BLaER1 treated with 17β-estradiol and CSF1 and Interleukin-3, amounts not matched to agents 10 nM and 100 nM (cell line): Measurements from ENCODE around the gene DIPK1B.

ENCODE experiments used
- H3K27ac ChIP-seq, 11 experiments: shearing (Covaris generic); formaldehyde crosslinking; 2 replicates each; pipeline ENCODE4 v1.8.1; 2022
- H3K27me3 ChIP-seq, 11 experiments: shearing (Covaris generic); formaldehyde crosslinking; 2 replicates each; pipeline ENCODE4 v1.8.1; 2022
- H3K36me3 ChIP-seq, 11 experiments: shearing (Covaris generic); formaldehyde crosslinking; 2 replicates each; pipeline ENCODE4 v1.8.1; 2022
- H3K4me1 ChIP-seq, 10 experiments: shearing (Covaris generic); formaldehyde crosslinking; 2 replicates each; pipeline ENCODE4 v1.8.1; 2022
- H3K4me2 ChIP-seq, 11 experiments: shearing (Covaris generic); formaldehyde crosslinking; 2 replicates each; pipeline ENCODE4 v1.8.1; 2022
- H3K4me3 ChIP-seq, 10 experiments: shearing (Covaris generic); formaldehyde crosslinking; 2 replicates each; pipeline ENCODE4 v1.8.1; 2022
- H3K9ac ChIP-seq, 11 experiments: shearing (Covaris generic); formaldehyde crosslinking; 2 replicates each; pipeline ENCODE4 v1.8.1; 2022
- H3K9me3 ChIP-seq, 11 experiments: shearing (Covaris generic); formaldehyde crosslinking; replicated peaks in 1 of 11; 2 replicates each; pipeline ENCODE4 v1.8.1; 2022
- H4K20me1 ChIP-seq, 11 experiments: shearing (Covaris generic); formaldehyde crosslinking; 2 replicates each; pipeline ENCODE4 v1.8.1; 2022
- Cebpa-rat ChIP-seq, 11 experiments: shearing (Covaris generic); IDR thresholded peaks; 2 replicates each; pipeline ENCODE4 v1.8.1; 2022

The DIPK1B gene

DNA sequence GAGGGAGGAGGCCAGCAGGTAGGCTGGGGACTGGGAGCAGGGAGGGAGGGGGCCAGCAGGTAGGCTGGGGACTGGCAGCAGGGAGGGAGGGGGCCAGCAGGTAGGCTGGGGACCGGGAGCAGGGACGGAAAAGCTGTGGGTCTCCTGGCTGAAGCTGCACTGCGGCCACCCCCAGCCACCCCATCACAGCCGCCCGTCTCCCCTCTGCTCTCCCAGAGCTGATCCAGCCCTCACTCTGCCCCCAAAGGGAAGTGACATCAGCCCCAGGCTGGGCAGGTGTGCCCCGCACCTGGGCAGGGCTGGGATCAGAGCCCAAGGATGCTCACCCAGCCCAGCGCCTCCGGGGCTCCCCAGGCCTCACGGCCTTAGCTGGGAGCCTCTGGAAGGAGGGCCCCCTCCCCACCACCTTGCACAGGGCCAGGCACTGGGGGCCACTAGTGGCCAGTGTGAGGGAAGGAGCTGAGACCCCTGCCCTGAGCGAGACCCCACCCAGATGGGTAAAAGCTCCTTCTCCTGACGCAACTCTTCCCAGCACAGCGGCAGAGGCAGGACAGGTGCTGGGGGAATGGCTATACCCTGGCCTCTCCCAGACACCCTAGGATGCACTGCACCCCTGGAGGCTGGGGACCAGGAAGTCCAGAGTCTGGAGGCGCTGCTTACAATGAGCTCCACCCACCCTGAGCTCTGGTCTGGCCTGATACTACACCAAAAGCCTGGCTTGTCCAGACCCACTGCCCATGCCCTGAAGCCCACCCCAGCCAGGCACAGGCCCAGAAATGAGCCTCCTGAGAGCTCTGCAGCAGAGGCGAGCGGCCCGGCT, 36.7 kb upstream of the DIPK1B start:
- peaks cover 52 to 100% (median 81%) of the 10 kb centered on the region in 11 experiments for H4K20me1 ChIP-seq
- H3K4me1 ChIP-seq: peaks cover 53 to 88% (median 81%) of the 10 kb centered on the region in 10 experiments
- TF ChIP-seq Cebpa-rat (IDR thresholded peaks at IDR 0.05): no peak
- no peak overlapping the region for H3K4me3 ChIP-seq
- H3K27ac ChIP-seq: peak overlapping the region in 1 of 11 experiments; percentile 6; a peak in 1 of 22 replicates
- peak overlapping the region in 5 of 11 experiments; percentile 19 to 55 (median 30); a peak in 7 of 22 replicates for H3K4me2 ChIP-seq
- H3K36me3 ChIP-seq: peaks cover 28 to 62% (median 41%) of the 10 kb centered on the region in 11 experiments
- H3K9me3 ChIP-seq: no peaks in the 10 kb centered on the region
- peak overlapping the region in 3 of 11 experiments; percentile 3 to 30 (median 22); a peak in 5 of 22 replicates for H3K9ac ChIP-seq
- no peaks in the 10 kb centered on the region for H3K27me3 ChIP-seq

DNA sequence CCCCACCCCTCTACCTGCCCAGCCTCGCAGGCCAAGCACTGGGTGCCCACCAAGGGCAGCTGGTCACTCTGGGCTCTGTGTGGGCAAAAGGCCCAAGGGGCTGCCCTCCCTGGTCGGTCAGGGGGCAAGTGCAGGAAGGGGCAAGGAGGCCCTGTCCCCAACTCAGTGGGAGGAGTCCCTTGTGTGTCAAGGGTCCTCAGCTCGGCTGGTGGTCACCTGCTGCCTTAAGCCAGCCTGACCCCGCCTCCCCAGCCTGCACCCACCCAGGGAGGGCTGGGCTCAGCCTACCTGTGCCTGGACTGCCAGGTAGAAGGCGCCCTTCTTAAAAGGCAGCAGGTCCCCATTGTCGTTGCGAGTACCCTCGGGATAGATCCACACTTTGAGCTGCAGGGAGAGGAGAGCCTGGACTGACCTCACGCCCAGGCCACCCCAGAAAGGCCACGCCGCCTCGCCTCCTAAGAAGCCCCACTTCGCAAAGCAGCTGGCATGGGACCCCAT, 36.0 kb upstream of the DIPK1B start:
- peaks cover 50 to 100% (median 83%) of the 10 kb centered on the region in 11 experiments for H4K20me1 ChIP-seq
- no peak for TF ChIP-seq Cebpa-rat (IDR thresholded peaks at IDR 0.05)

DNA sequence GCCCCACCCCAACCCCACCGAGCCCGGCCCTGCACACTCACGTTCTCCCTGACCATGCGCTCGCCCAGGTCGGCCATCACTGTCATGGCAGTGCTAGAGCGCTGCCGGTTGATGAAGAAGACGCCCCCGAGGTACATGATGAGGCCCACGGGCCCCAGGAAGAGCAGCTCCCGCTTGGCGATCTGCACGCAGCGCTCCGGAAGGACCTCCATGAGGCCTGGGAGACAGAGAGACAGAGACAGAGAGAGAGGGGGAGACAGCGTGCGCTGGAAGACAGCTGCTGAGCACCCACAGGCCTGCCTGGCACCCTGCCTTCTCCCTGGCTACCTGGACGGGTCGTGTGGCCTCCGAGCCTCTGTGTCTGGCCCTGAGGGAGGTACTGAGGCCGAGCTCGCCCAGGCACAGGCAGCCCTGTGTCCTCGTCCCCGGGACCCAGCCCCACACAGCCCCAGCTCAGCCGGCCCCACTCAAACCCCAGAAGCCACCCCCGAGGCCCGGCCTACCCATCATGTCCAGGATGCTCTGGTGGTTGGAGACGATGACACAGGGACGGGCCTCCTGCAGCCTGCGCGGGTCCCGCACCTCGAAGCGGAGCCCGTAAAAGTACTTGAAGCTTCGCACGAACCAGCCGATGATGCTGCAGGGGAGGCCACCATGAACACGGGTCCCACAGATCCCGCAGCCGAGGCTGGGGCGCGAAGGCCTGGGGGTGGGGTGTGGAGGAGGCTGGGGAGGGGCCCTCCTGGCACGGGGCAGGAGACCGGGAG, 35.3 kb upstream of the DIPK1B start:
- Histone ChIP-seq H3K4me3 (no peak overlapping the region), H3K4me1 (peaks cover 55 to 88% (median 81%) of the 10 kb centered on the region in 10 experiments), H4K20me1 (peaks cover 48 to 100% (median 83%) of the 10 kb centered on the region in 11 experiments), H3K27me3 (no peaks in the 10 kb centered on the region), H3K9ac (peak overlapping the region in 6 of 11 experiments; percentile 66 to 79 (median 76); a peak in 6 of 22 replicates), H3K9me3 (no peaks in the 10 kb centered on the region), H3K36me3 (peaks cover 28 to 75% (median 52%) of the 10 kb centered on the region in 11 experiments), H3K27ac (peak overlapping the region in 6 of 11 experiments; percentile 64 to 89 (median 84); a peak in 9 of 22 replicates), H3K4me2 (0 out of 22 replicates have a peak overlapping the region, but pooled peaks of 1 of the 11 experiments have one; percentile 87)
- TF ChIP-seq Cebpa-rat (IDR thresholded peaks at IDR 0.05): no peak

More for the DNA sequence above, 36.0 kb upstream of the DIPK1B start:
- H3K27ac ChIP-seq: peak overlapping the region in 1 of 11 experiments; percentile 6; a peak in 2 of 22 replicates
- peak overlapping the region in 5 of 11 experiments; percentile 19 to 55 (median 30); a peak in 5 of 22 replicates for H3K4me2 ChIP-seq
- H3K9ac ChIP-seq: peak overlapping the region in 3 of 11 experiments; percentile 3 to 30 (median 22); a peak in 5 of 22 replicates
- peaks cover 55 to 88% (median 81%) of the 10 kb centered on the region in 10 experiments for H3K4me1 ChIP-seq
- no peak overlapping the region for H3K4me3 ChIP-seq
- peaks cover 28 to 69% (median 47%) of the 10 kb centered on the region in 11 experiments for H3K36me3 ChIP-seq
- H3K27me3 ChIP-seq: no peaks in the 10 kb centered on the region
- H3K9me3 ChIP-seq: no peaks in the 10 kb centered on the region

DNA sequence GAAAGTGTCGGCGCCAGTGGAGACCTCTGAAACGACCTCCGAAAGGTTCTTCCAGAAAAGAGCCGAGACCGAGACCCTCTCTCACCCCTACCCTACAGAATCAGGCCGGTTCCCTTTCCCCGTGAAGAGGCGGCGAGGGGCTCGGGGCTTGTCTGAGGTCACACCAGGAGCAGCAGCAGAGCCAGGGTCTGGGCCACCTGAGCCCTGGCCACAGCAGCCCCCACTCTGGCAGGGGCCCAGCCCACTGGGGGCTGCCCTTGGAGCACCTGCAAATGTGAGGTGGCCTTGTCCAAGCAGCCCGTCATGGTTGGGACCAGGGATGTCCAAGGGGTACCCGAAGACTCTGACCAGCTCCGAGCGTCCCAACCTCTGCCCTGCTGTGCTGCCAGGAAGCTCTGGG, 34.3 kb upstream of the DIPK1B start:
- no peaks in the 10 kb centered on the region for H3K9me3 ChIP-seq
- H3K4me3 ChIP-seq: no peak overlapping the region
- H3K27me3 ChIP-seq: no peaks in the 10 kb centered on the region
- H4K20me1 ChIP-seq: peaks cover 46 to 100% (median 84%) of the 10 kb centered on the region in 11 experiments
- H3K4me2 ChIP-seq: peak overlapping the region; percentile 86 to 99 (median 93)
- H3K4me1 ChIP-seq: peaks cover 60 to 89% (median 80%) of the 10 kb centered on the region in 10 experiments
- H3K9ac ChIP-seq: peak overlapping the region; percentile 43 to 79 (median 70); a peak in 18 of 22 replicates
- no peak for TF ChIP-seq Cebpa-rat (IDR thresholded peaks at IDR 0.05)
- peak overlapping the region in 10 of 11 experiments; percentile 60 to 89 (median 80); a peak in 18 of 22 replicates for H3K27ac ChIP-seq
- peaks cover 25 to 73% (median 50%) of the 10 kb centered on the region in 11 experiments for H3K36me3 ChIP-seq

DNA sequence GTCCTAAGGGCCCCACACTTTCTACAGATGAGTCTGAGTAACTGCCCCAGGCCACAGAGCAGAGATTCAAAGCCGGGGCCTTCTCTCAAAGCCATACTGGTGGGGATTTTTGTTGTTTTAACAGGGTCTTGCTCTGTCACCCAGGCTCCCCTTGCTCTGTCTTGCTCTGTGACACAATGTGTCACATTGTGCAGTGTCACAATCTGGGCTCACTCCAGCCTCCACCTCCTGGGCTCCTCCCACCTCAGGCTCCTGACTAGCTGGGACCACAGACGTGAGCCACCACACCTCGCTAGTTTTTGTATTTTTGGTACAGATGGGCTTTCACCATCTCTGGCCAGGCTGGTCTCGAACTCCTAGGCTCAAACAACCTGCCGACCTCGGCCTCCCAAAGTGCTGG, 33.7 kb upstream of the DIPK1B start:
- Histone ChIP-seq H3K9me3 (no peaks in the 10 kb centered on the region), H3K36me3 (peaks cover 19 to 73% (median 48%) of the 10 kb centered on the region in 11 experiments), H3K4me3 (peak overlapping the region in 1 of 10 experiments; percentile 23; a peak in 1 of 20 replicates), H3K4me1 (peaks cover 66 to 89% (median 80%) of the 10 kb centered on the region in 10 experiments), H3K4me2 (peak overlapping the region; percentile 86 to 99 (median 93)), H3K9ac (peak overlapping the region; percentile 43 to 79 (median 70); a peak in 20 of 22 replicates), H3K27ac (peak overlapping the region in 10 of 11 experiments; percentile 60 to 89 (median 80); a peak in 19 of 22 replicates), H4K20me1 (peaks cover 45 to 100% (median 84%) of the 10 kb centered on the region in 11 experiments), H3K27me3 (no peaks in the 10 kb centered on the region)
- no peak for TF ChIP-seq Cebpa-rat (IDR thresholded peaks at IDR 0.05)

DNA sequence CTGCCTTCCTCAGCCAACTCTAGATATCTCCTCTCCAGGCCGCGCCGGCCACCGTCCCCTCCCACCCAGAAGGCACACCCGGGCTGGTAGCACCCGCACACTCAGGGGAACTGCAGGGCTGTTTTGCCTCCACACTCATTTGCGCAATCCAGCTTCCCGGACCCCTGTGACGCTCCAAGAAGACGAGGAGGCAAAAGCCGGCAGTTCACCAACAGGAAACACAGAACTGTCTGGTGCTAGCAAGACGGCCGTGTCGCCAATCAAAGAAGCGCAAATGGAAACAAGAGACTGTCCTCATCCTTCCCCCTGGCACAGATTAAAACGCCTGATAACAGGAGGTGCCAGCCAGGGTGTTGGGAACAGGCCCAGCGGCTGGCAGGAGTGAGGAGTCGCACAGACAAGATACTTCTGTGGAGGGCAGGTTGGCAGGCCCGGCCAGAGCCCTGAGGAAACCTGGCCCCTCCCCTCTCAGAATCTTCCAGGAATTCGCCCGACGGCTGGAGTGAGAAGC, 32.9 kb upstream of the DIPK1B start:
- peaks cover 45 to 100% (median 84%) of the 10 kb centered on the region in 11 experiments for H4K20me1 ChIP-seq
- no peaks in the 10 kb centered on the region for H3K9me3 ChIP-seq
- H3K9ac ChIP-seq: peak overlapping the region; percentile 43 to 79 (median 70)
- H3K36me3 ChIP-seq: peaks cover 16 to 73% (median 41%) of the 10 kb centered on the region in 11 experiments
- peak overlapping the region in 8 of 10 experiments; percentile 0 to 51 (median 36); a peak in 12 of 20 replicates for H3K4me3 ChIP-seq
- no peaks in the 10 kb centered on the region for H3K27me3 ChIP-seq
- peak in 10 of 11 experiments; percentile 22 to 95 (median 84); a peak in 20 of 22 replicates for TF ChIP-seq Cebpa-rat (IDR thresholded peaks at IDR 0.05)
- H3K27ac ChIP-seq: peak overlapping the region; percentile 38 to 89 (median 79); a peak in 21 of 22 replicates
- peak overlapping the region; percentile 86 to 99 (median 93) for H3K4me2 ChIP-seq
- H3K4me1 ChIP-seq: peaks cover 72 to 89% (median 80%) of the 10 kb centered on the region in 10 experiments

DNA sequence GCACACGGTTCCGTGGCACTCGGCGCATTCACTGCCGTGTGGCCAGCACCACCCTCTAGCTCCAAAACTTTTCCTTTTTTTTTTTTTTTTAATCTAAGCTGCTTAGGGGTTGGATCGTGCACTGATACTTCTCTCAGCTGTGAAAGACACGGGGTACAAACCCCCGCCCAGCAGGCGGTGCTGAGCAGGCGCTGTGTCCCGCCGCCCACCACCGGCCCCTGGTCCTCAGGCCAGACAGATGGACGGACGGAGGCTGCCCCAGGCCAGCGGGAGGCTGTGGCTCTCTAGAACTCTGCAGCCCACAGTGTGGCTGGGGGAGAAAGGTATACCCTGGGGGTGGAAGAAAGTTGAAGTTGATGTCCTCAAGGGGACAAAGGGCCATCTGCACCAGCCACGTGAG, 31.3 kb upstream of the DIPK1B start:
- no peak for TF ChIP-seq Cebpa-rat (IDR thresholded peaks at IDR 0.05)

More for the DNA sequence above, 31.3 kb upstream of the DIPK1B start:
- peak overlapping the region in 8 of 11 experiments; percentile 30 to 89 (median 68); a peak in 14 of 22 replicates for H3K27ac ChIP-seq
- H3K27me3 ChIP-seq: no peaks in the 10 kb centered on the region
- peaks cover 82 to 91% (median 86%) of the 10 kb centered on the region in 10 experiments for H3K4me1 ChIP-seq
- H4K20me1 ChIP-seq: peaks cover 55 to 100% (median 88%) of the 10 kb centered on the region in 11 experiments
- H3K4me3 ChIP-seq: no peak overlapping the region
- peak overlapping the region in 10 of 11 experiments; percentile 10 to 75 (median 36); a peak in 10 of 22 replicates for H3K9ac ChIP-seq
- H3K36me3 ChIP-seq: peaks cover 6 to 76% (median 30%) of the 10 kb centered on the region in 11 experiments
- H3K4me2 ChIP-seq: peak overlapping the region; percentile 12 to 99 (median 93); a peak in 20 of 22 replicates
- H3K9me3 ChIP-seq: no peaks in the 10 kb centered on the region
